Activated CD8-positive, alpha-beta memory T cell treated with anti-CD3 and anti-CD28 coated beads, Interleukin-2, amount 10 ng/mL, durations not matched to agents 7 days and 5 days (primary cell): ENCODE data around the gene TNNC1. TPM values are rescaled to one million over a fixed set of nuclear protein-coding genes. Genes with fewer than 3 reads are reported as not detected.

ENCODE experiments used
- ATAC-seq: fragments of 150-1000 bp; cut with Tn5 transposase; one replicate; pipeline ENCODE4 v1.10.0; 2021; ENCODE audit warnings: moderate library complexity
- CTCF ChIA-PET: fragments of 350-600 bp; sonication (Branson Sonifier 250); formaldehyde crosslinking; loops from one replicate; lab custom pipeline; 2021; ENCODE audit warnings: antibody characterized with exemption; lab: Charles Lee
- DNase-seq: peaks from one replicate; pipeline ENCODE4 v3.0.0-alpha.2; 2020
- H3K27ac Mint-ChIP-seq: one replicate; pipeline ENCODE4 v1.8.0; 2021; ENCODE audit warnings: mild to moderate bottlenecking, mixed read lengths
- H3K27me3 Mint-ChIP-seq: one replicate; pipeline ENCODE4 v1.8.0; 2021; ENCODE audit warnings: mixed read lengths
- H3K36me3 Mint-ChIP-seq: one replicate; pipeline ENCODE4 v1.8.0; 2021; ENCODE audit warnings: mild to moderate bottlenecking, mixed read lengths
- H3K4me1 Mint-ChIP-seq: one replicate; pipeline ENCODE4 v1.8.0; 2021; ENCODE audit warnings: mixed read lengths
- H3K4me3 Mint-ChIP-seq: one replicate; pipeline ENCODE4 v1.8.0; 2021; ENCODE audit warnings: mild to moderate bottlenecking, moderate library complexity, mixed read lengths
- H3K9me3 Mint-ChIP-seq: one replicate; pipeline ENCODE4 v1.8.0; 2022; ENCODE audit warnings: low read depth, mixed read lengths
- total RNA-seq, 2 experiments: library from RNA; stranded (reverse); gene quantifications; one replicate each; pipeline ENCODE4 v1.2.3, GENCODE V29; 2021

TNNC1 gene
- total RNA-seq, 2 experiments from 2014 or later = 1.4 to 2.6 TPM

- CTCF ChIA-PET = interaction anchor here (1.0 to 3.9 kb wide), 3 partner anchors 9 to 237 kb away, joined by 3 to 33 read pairs (median 3); partner anchors contain the start of gene SEMA3G
- Mint-ChIP-seq H3K9me3 (no peaks in the 10 kb centered on the region), H3K27ac (no peak overlapping the region), H3K27me3 (no peaks in the 10 kb centered on the region), H3K4me1 (peaks cover 42% of the 10 kb centered on the region), H3K36me3 (peaks cover 13% of the 10 kb centered on the region), H3K4me3 (no peak overlapping the region)
- DNase-seq (no peak), ATAC-seq (no peak)
These were observed 5.1 kb upstream of the TNNC1 start for GRCh38 chr3:52458770-52459545.

GRCh38 chr3:52458031-52458760, 4.4 kb upstream of the TNNC1 start:
- H3K36me3 Mint-ChIP-seq = peaks cover 10% of the 10 kb centered on the region
- ATAC-seq (no peak), DNase-seq (no peak)
- H3K9me3 Mint-ChIP-seq = no peaks in the 10 kb centered on the region
- no peak overlapping the region for H3K4me3 Mint-ChIP-seq
- peaks cover 44% of the 10 kb centered on the region for H3K4me1 Mint-ChIP-seq
- CTCF ChIA-PET = interaction anchor here (1.4 to 3.9 kb wide), 3 partner anchors 10 to 46 kb away, joined by 3 to 33 read pairs (median 13); partner anchors contain the start of gene SEMA3G
- peak overlapping the region; percentile 4 for H3K27ac Mint-ChIP-seq
- no peaks in the 10 kb centered on the region for H3K27me3 Mint-ChIP-seq

DNA sequence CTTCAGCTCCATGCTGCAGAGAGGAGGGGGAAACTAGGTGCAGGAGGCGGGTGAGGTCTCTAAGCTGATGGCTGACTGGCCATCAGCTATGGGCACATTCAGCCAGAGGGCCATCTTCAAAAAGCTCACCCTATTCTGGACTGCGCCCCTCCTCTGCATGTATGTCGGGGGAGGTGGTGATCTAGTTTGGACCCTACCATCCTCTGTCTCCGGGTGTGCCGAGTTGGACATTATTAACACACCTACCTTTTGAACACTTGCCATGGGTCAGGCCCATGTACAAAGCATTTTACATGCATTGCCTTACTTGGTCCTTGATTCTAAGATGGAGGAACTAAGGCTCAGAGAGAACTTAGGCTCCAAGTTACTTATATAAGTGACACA, 3.0 kb upstream of the TNNC1 start:
- peaks cover 7% of the 10 kb centered on the region for H3K36me3 Mint-ChIP-seq
- peak overlapping the region; percentile 95 for H3K4me3 Mint-ChIP-seq
- no peaks in the 10 kb centered on the region for H3K27me3 Mint-ChIP-seq
- ATAC-seq (no peak), DNase-seq (no peak)
- CTCF ChIA-PET = interaction anchor here (1.8 to 3.9 kb wide), 3 partner anchors 10 to 76 kb away, joined by 5 to 33 read pairs (median 13); partner anchors contain the start of gene SEMA3G
- H3K27ac Mint-ChIP-seq = peak overlapping the region; percentile 60
- H3K4me1 Mint-ChIP-seq = peaks cover 41% of the 10 kb centered on the region
- H3K9me3 Mint-ChIP-seq = no peaks in the 10 kb centered on the region

DNA sequence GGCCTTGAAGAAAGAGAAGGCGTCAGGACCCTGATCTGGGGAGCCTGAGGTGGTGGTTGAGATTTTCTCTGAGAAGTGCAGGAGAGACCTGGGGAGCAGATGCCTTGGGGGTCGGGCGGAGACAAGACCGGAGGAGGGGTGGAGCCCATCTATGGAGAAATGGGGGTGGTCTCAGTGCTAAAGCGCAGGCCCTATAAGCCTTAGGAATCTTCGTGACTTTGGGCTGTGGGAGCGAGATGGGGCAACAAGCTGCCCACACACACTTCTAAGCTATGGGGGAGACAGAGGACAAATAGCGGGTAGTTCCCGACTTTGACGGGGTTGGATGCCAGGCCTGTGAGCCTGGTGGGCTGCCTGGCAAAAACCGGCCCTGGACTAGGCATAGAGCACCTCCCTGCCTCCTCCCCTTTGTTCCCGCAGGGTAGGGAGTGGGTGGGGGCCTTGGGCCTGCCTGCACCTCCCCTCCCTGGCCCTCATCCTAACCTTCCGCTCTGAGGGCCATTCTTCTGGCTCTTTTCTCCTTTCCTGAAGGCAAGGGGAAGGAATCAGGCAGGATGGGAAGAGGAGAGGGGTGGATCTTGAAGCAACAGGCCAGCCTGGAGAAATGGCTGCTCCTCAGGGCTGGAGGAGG, 2.4 kb upstream of the TNNC1 start:
- DNase-seq (no peak), ATAC-seq (no peak)
- Mint-ChIP-seq H3K4me1 (peaks cover 41% of the 10 kb centered on the region), H3K9me3 (no peaks in the 10 kb centered on the region), H3K27me3 (no peaks in the 10 kb centered on the region), H3K4me3 (peak overlapping the region; percentile 95), H3K36me3 (peaks cover 7% of the 10 kb centered on the region), H3K27ac (peak overlapping the region; percentile 94)
- CTCF ChIA-PET = interaction anchor here (1.8 to 3.9 kb wide), 3 partner anchors 10 to 76 kb away, joined by 5 to 33 read pairs (median 13); partner anchors contain the start of gene SEMA3G

DNA sequence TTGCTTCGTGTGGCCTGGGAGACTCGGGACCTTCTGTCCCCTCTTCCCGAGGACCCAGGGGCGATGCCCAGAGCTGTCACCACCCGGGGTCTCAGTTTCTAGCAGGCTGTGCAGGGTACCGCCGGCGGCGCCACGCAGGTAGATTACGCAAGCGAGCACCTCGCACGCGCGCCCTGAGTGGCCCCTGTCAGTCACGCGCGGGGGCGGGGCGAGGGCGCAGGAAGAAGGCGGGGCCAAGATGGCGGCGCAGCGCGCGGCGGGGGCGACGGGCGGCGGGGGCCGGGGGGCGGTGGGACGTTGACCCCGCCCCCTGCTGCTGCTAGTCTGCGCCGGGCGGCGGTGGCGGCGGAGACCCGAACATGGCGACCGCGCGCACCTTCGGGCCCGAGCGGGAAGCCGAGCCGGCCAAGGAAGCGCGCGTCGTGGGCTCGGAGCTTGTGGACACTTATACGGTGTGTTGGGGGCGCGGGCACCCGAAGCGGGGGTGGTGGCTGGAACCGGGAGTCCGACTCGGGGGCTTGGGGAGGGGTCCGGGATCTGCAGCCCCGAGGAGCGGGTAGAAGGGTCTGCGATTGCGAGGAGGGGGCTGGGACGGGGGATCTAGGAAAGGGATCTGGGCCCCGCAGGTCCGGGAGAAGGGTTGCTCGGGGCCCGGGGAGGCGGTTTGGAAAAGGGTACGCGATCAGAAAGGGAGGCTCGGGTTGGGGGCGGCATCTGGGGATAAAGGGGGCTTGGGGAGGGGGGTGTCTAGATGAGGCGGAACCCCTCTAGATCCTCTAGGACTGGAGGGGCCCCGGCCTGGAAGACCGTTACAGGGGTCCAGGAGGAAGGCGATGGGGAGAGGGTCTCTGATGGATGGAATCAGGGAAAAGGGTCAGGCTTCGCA, 1.7 kb upstream of the TNNC1 start, which contains the start of gene NISCH:
TSS of gene NISCH (plus strand) at position 322 of the 886 bp plus-strand sequence. CDS start at position 360, 38 bp downstream.
- H3K27ac Mint-ChIP-seq = peak within 1 kb of the TSS; percentile 94

GRCh38 chr3:52454938-52455282, 1.1 kb upstream of the TNNC1 start:
- DNase-seq (no peak), ATAC-seq (no peak)
- CTCF ChIA-PET = interaction anchor here (1.1 to 3.1 kb wide), 5 partner anchors 9 to 116 kb away, joined by 3 to 14 read pairs (median 7); partner anchors contain the start of gene SEMA3G
- Mint-ChIP-seq H3K36me3 (peaks cover 2% of the 10 kb centered on the region), H3K4me1 (peaks cover 41% of the 10 kb centered on the region), H3K9me3 (no peaks in the 10 kb centered on the region), H3K27me3 (no peaks in the 10 kb centered on the region), H3K4me3 (peak overlapping the region; percentile 95), H3K27ac (peak overlapping the region; percentile 94)

More for the DNA sequence above, 1.7 kb upstream of the TNNC1 start, which contains the start of gene NISCH:
- H3K27me3 Mint-ChIP-seq = no peaks in the 10 kb centered on the region
- CTCF ChIA-PET = interaction anchor here (1.5 to 3.9 kb wide), 5 partner anchors 9 to 77 kb away, joined by 5 to 33 read pairs (median 13); partner anchors contain the start of gene SEMA3G
- H3K4me3 Mint-ChIP-seq = peak within 1 kb of the TSS; percentile 95
- H3K4me1 Mint-ChIP-seq = peaks cover 41% of the 10 kb centered on the region
- ATAC-seq (peak; percentile 95), DNase-seq (peak; percentile 94)
- no peaks in the 10 kb centered on the region for H3K9me3 Mint-ChIP-seq
- peaks cover 4% of the 10 kb centered on the region for H3K36me3 Mint-ChIP-seq

DNA sequence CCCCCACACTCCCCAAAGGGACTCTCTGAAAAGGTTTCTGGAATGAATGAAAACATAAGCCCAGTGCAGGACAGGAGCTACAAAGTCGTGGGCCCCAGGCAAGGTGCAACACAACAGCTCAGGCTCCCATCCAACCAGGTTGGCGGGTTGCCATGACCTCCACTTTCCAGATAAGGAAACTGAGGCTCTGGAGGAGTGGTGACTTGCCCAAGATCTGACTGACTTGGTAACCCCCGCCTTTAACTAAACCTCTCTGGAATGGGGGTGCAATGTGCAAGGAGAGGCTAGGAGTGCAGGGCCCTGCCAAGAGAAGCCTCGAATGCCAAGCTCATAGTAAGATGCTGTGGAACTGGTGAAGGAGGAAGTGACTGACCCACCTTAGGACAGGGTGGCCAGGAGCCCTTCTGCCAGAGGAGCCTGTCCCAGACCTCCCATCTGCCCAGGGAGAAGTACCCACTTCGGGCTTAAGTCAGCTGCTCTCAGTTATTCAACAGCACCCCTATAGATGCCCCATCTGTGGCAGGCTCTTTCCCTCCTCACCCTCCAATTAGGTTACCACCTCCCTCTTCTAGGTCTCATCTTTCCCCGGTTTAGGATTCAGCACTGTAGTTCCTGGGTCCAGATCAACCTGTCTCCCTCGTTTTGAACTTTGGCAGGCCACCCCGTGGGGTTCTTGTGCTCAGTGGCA, 553 bp upstream of the TNNC1 start:
- Mint-ChIP-seq H3K4me1 (peaks cover 41% of the 10 kb centered on the region), H3K27me3 (no peaks in the 10 kb centered on the region), H3K36me3 (peaks cover 2% of the 10 kb centered on the region), H3K4me3 (peak overlapping the region; percentile 95), H3K27ac (peak overlapping the region; percentile 94), H3K9me3 (no peaks in the 10 kb centered on the region)
- ATAC-seq (no peak), DNase-seq (no peak)
- CTCF ChIA-PET = interaction anchor here (1.1 to 3.1 kb wide), 5 partner anchors 9 to 115 kb away, joined by 3 to 14 read pairs (median 7); partner anchors contain the start of gene SEMA3G

DNA sequence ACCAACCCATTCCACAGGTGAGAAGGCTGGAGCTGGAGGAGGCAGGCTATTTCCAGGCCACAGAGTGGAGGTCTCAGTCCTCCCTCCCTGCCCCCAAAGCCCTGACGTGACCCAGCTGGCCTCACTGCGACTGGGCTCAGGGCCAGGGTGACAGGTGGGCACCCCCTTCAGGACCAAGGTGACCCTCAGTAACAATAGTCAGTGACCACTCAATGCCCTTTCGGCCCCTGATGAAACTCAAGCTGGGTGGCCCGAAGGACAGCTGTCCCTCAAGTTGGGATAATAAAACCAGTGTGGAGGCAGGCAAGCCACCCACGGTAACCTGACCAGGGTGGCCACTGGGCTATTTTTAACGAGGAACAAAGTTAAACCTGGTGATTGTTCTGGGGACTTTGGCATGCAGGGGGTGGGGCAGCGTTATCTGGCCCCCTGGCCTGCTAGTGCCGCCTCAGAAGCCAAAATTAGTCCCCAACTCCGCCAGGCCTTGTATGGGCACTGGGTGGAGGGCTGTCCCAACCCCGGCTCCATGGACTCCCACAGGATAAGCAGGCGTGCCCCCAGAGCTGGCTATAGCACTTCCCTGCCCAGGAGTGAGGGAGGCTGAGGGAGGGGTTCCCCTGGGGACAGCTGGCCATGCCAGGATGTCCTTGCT, 1.1 kb downstream of the TNNC1 start:
- no peaks in the 10 kb centered on the region for H3K9me3 Mint-ChIP-seq
- CTCF ChIA-PET = interaction anchor here (0.6 to 3.1 kb wide), 4 partner anchors 25 to 233 kb away, joined by 3 to 14 read pairs (median 4); no protein-coding TSS in a partner anchor
- no peak overlapping the region for H3K27ac Mint-ChIP-seq
- H3K4me3 Mint-ChIP-seq = no peak overlapping the region
- no peak for DNase-seq
- no peaks in the 10 kb centered on the region for H3K36me3 Mint-ChIP-seq
- H3K4me1 Mint-ChIP-seq = peaks cover 34% of the 10 kb centered on the region
- H3K27me3 Mint-ChIP-seq = no peaks in the 10 kb centered on the region
- no peak for ATAC-seq

- no peak for ATAC-seq
- CTCF ChIA-PET = interaction anchor here (0.6 to 1.9 kb wide), 3 partner anchors 39 to 232 kb away, joined by 3 to 6 read pairs (median 3); no protein-coding TSS in a partner anchor
- Mint-ChIP-seq H3K9me3 (no peaks in the 10 kb centered on the region), H3K27me3 (no peaks in the 10 kb centered on the region), H3K36me3 (no peaks in the 10 kb centered on the region), H3K4me1 (peaks cover 30% of the 10 kb centered on the region), H3K4me3 (no peak overlapping the region), H3K27ac (no peak overlapping the region)
- no peak for DNase-seq
These were observed 1.7 kb downstream of the TNNC1 start for GRCh38 chr3:52452126-52452525.

- Mint-ChIP-seq H3K9me3 (no peaks in the 10 kb centered on the region), H3K27ac (no peak overlapping the region), H3K36me3 (no peaks in the 10 kb centered on the region), H3K4me3 (no peak overlapping the region), H3K27me3 (no peaks in the 10 kb centered on the region), H3K4me1 (peaks cover 26% of the 10 kb centered on the region)
- CTCF ChIA-PET = interaction anchor here (1.7 kb wide), 1 partner anchor 24 kb away, joined by 6 read pairs; no protein-coding TSS in a partner anchor
- ATAC-seq (no peak), DNase-seq (no peak)
These were observed 2.4 kb downstream of the TNNC1 start for GRCh38 chr3:52451237-52452083.
